ENCODE measurements around the gene MOCOS. TPM values are rescaled to one million over a fixed set of nuclear protein-coding genes. Genes with fewer than 3 reads are reported as not detected.
"Not testable (repeated sequence)": the region's sequence is repeated elsewhere in the genome, so short reads cannot be mapped to it uniquely, and the experiment has no call there.

The MOCOS gene
- total and polyA plus RNA-seq, 9 donors = 5.4 to 35.5 (median 8.8) TPM

DNA sequence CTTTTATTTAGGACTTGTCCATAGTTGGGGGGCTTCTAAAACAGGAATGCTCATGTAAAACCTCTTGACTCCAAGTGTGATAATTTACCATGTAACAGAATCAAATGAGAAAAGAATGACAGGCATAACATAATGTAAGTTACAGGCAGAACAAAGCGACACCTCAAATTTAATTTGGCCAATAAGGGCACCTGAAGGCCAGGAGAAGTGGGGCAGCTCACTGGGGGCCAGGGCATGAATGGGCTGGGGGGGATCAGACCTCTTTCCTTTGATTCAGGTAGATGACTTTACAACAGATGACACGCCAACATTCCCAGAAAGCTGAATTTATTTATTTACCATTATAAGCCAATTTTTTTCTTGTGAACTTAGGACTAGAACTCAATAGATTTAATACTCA, 14.5 kb downstream of the MOCOS start:
- no peak for TF ChIP-seq EP300 (IDR thresholded peaks at IDR 0.05)
- TF ChIP-seq, protein P1, sequence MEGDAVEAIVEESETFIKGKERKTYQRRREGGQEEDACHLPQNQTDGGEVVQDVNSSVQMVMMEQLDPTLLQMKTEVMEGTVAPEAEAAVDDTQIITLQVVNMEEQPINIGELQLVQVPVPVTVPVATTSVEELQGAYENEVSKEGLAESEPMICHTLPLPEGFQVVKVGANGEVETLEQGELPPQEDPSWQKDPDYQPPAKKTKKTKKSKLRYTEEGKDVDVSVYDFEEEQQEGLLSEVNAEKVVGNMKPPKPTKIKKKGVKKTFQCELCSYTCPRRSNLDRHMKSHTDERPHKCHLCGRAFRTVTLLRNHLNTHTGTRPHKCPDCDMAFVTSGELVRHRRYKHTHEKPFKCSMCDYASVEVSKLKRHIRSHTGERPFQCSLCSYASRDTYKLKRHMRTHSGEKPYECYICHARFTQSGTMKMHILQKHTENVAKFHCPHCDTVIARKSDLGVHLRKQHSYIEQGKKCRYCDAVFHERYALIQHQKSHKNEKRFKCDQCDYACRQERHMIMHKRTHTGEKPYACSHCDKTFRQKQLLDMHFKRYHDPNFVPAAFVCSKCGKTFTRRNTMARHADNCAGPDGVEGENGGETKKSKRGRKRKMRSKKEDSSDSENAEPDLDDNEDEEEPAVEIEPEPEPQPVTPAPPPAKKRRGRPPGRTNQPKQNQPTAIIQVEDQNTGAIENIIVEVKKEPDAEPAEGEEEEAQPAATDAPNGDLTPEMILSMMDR (IDR thresholded peaks at IDR 0.05) = no peak
- TF ChIP-seq POLR2A (IDR thresholded peaks at IDR 0.05) = no peak
- H3K4me3 ChIP-seq = no peak overlapping the region
- no peak overlapping the region for H3K27ac ChIP-seq
- H3K27me3 ChIP-seq = no peaks in the 10 kb centered on the region
- no peaks in the 10 kb centered on the region for H3K36me3 ChIP-seq
- intact Hi-C loops (cut with DNase I) = loop anchor here in 1 of 4 donors (10.0 kb wide), 1 partner anchor 83 kb away; no protein-coding TSS in a partner anchor
- 93 to 96% (median 95%) methylated on average over 2 of the region's 2 CpGs for WGBS, 3 donors
- no peaks in the 10 kb centered on the region for H3K9me3 ChIP-seq
- no peak for DNase-seq
- no peaks in the 10 kb centered on the region for H3K4me1 ChIP-seq (ENCODE audit: insufficient read depth)

DNA sequence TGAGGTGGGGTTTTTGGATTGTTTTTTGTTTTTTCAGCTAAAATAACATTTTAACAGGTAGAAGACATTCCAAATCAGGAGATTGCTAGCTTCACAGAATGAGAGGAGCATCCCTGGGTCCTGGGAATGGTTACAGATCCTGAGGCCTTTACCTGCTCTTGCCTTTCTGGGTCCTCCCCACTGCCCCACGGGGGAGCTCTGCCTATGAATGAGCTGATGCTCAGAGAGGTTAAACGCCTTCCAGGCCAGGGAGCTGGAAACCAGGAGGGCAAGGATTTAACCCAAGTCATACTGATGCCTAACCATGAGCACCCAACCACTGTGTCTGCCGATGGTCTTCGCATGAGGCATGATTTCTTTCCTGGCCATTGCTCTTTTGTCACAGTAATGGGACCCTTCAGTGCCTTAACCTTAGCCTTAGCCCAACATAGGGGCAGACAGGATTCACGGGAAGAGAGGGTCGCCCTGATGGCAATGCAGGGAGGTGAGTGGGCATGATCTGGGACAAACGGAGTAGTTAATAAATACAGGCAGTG, 16.1 kb downstream of the MOCOS start:
- Histone ChIP-seq H3K9me3 (no peaks in the 10 kb centered on the region), H3K27me3 (no peaks in the 10 kb centered on the region), H3K36me3 (no peaks in the 10 kb centered on the region), H3K4me1 (ENCODE audit: insufficient read depth) (no peaks in the 10 kb centered on the region), H3K27ac (no peak overlapping the region), H3K4me3 (no peak overlapping the region)
- TF ChIP-seq EP300 (IDR thresholded peaks at IDR 0.05) (no peak), POLR2A (IDR thresholded peaks at IDR 0.05) (no peak)
- TF ChIP-seq, protein P1 (IDR thresholded peaks at IDR 0.05) = no peak
- no peak for DNase-seq
- WGBS, 3 donors = 80 to 84% (median 82%) methylated on average over 7 of the region's 7 CpGs
- intact Hi-C loops (cut with DNase I) = loop anchor here in 1 of 4 donors (10.0 kb wide), 1 partner anchor 81 kb away; no protein-coding TSS in a partner anchor

DNA sequence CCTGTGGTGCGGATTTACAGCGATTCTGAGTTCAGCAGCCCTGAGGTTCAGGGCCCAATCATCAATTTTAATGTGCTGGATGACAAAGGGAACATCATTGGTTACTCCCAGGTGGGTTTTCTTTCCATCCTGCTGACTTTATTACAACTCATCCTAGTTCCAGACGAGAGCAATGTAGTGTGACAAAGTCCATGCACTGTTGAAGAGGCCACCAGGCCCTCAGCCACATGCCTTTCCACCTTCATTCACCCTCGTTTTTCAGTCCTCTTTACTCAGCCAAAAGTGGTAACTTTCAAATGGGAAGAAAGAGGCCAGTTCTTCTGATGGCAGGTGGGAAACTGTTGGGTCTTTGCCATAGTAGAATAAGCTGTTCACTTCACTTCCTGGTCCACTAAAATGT, 17.9 kb downstream of the MOCOS start:
- no peaks in the 10 kb centered on the region for H3K9me3 ChIP-seq

DNA sequence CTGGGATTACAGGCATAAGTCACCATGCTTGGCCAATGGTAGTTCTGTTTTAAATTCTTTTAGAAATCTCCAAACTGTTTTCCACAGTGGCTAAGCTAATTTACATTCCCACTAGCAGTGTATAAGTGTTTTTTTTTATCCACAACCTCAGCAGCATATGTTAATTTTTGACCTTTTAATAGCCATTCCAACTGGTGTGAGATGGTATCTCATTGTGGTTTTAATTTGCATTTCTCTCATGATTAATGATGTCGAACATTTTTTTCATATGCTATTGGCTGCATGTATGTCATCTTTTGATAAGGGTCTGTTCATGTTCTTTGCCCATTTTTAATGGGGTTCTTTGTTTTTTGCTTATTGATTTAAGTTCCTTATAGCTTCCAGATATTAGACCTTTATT, 20.0 kb downstream of the MOCOS start:
- Histone ChIP-seq H3K4me1 (ENCODE audit: insufficient read depth) (peaks cover 3% of the 10 kb centered on the region), H3K4me3 (no peak overlapping the region), H3K36me3 (no peaks in the 10 kb centered on the region), H3K9me3 (no peaks in the 10 kb centered on the region), H3K27ac (no peak overlapping the region), H3K27me3 (no peaks in the 10 kb centered on the region)
- no peak for DNase-seq
- intact Hi-C loops (cut with DNase I) = loop anchor here in 1 of 4 donors (10.0 kb wide), 1 partner anchor 77 kb away; no protein-coding TSS in a partner anchor
- WGBS, 3 donors = 85 to 96% (median 94%) methylated on average over 1 of the region's 1 CpG
- TF ChIP-seq POLR2A (IDR thresholded peaks at IDR 0.05) (no peak), EP300 (IDR thresholded peaks at IDR 0.05) (no peak)
- TF ChIP-seq, protein P1 (IDR thresholded peaks at IDR 0.05) = no peak

More for the DNA sequence above, 17.9 kb downstream of the MOCOS start:
- TF ChIP-seq EP300 (IDR thresholded peaks at IDR 0.05) = no peak
- TF ChIP-seq POLR2A (IDR thresholded peaks at IDR 0.05) = no peak
- TF ChIP-seq, protein P1 (IDR thresholded peaks at IDR 0.05) = no peak
- Histone ChIP-seq H3K36me3 (no peaks in the 10 kb centered on the region), H3K27me3 (no peaks in the 10 kb centered on the region), H3K4me1 (ENCODE audit: insufficient read depth) (no peaks in the 10 kb centered on the region), H3K27ac (no peak overlapping the region), H3K4me3 (no peak overlapping the region)
- intact Hi-C loops (cut with DNase I) = loop anchor here in 1 of 4 donors (10.0 kb wide), 1 partner anchor 80 kb away; no protein-coding TSS in a partner anchor
- 83 to 92% (median 90%) methylated on average over 4 of the region's 4 CpGs for WGBS, 3 donors
- DNase-seq = no peak

DNA sequence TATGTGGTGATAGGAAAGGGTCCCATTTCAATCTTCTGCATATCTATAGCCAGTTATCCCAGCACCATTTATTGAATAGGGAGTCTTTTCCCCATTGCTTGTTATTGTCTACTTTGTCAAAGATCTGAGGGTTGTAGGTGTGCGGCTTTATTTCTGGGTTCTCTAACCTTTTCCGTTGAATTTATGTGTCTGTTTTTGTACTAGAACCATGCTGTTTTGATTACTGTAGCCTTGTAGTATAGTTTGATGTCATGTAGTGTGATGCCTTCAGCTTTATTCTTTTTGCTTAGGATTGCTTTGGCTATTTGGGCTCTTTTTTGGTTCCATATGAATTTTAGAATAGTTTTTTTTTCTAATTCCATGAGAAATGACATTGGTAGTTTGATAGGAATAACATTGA, 20.7 kb downstream of the MOCOS start:
- not testable (repeated sequence) for H3K36me3 ChIP-seq; H3K4me1 ChIP-seq (ENCODE audit: insufficient read depth); H3K27me3 ChIP-seq; H3K4me3 ChIP-seq; H3K27ac ChIP-seq; H3K9me3 ChIP-seq; DNase-seq
- intact Hi-C loops (cut with DNase I) = loop anchor here in 1 of 4 donors (10.0 kb wide), 1 partner anchor 77 kb away; no protein-coding TSS in a partner anchor
- 96 to 98% (median 97%) methylated on average over 2 of the region's 2 CpGs for WGBS, 3 donors

Measured in ovary (tissue), 9 donors.